ENCODE measurements around the gene TNFRSF13B.

DNA sequence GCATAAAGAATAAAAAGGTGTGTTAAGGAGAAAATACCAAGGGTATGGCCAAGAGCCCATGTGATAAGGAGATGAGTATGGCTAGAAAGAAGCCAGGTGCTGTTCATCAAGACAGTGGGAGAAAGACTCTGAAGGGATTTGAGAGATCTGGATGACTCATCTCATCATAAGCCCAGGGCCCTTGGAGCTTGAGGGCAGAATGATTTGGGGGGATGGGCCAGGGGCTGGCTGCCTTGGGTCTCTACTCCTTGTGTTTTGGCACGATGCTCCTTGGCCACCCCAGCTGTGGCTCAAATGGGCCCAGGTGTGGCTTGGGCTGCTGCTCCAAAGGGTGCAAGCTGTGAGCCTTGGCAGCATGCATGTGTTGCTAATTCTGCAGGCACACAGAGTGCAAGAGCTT, 14.5 kb upstream of the TNFRSF13B start:
- TF ChIP-seq EZH2phosphoT487 (IDR thresholded peaks at IDR 0.05; ENCODE audit: borderline replicate concordance, low read length) (no peak), EZH2 (IDR thresholded peaks at IDR 0.05; ENCODE audit: low read length, unreplicated experiment) (no peak)
- TF ChIP-seq, protein P1, sequence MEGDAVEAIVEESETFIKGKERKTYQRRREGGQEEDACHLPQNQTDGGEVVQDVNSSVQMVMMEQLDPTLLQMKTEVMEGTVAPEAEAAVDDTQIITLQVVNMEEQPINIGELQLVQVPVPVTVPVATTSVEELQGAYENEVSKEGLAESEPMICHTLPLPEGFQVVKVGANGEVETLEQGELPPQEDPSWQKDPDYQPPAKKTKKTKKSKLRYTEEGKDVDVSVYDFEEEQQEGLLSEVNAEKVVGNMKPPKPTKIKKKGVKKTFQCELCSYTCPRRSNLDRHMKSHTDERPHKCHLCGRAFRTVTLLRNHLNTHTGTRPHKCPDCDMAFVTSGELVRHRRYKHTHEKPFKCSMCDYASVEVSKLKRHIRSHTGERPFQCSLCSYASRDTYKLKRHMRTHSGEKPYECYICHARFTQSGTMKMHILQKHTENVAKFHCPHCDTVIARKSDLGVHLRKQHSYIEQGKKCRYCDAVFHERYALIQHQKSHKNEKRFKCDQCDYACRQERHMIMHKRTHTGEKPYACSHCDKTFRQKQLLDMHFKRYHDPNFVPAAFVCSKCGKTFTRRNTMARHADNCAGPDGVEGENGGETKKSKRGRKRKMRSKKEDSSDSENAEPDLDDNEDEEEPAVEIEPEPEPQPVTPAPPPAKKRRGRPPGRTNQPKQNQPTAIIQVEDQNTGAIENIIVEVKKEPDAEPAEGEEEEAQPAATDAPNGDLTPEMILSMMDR (conservative IDR thresholded peaks at IDR 0.05; ENCODE audit: low read depth, low read length): no peak
